NOMO-1 treated with DMSO at 0.1 percent for 48 hours (cell line): ENCODE results near the gene MACF1.
"Not testable (repeated sequence)": the region's sequence is repeated elsewhere in the genome, so short reads cannot be mapped to it uniquely, and the experiment has no call there.

Experiments used
- DNase-seq: peaks from one replicate; lab custom pipeline; 2025; ENCODE audit not compliant: unreplicated experiment; lab: John Stamatoyannopoulos, UW

Gene MACF1

GRCh38 chr1:39450041-39450440 is 245.5 kb downstream of the MACF1 start:
- not testable (repeated sequence) for DNase-seq

- DNase-seq = no peak
These were observed 246.6 kb downstream of the MACF1 start for GRCh38 chr1:39450956-39451606.

GRCh38 chr1:39452081-39452480 is 247.6 kb downstream of the MACF1 start:
- no peak for DNase-seq

GRCh38 chr1:39452540-39452939 is 248.0 kb downstream of the MACF1 start:
- DNase-seq = no peak

- DNase-seq = no peak
These were observed 249.1 kb downstream of the MACF1 start for GRCh38 chr1:39453603-39454002.

- no peak for DNase-seq
These were observed 254.5 kb downstream of the MACF1 start for GRCh38 chr1:39458991-39459390.

- no peak for DNase-seq
These were observed 257.6 kb downstream of the MACF1 start for GRCh38 chr1:39462074-39462473.

GRCh38 chr1:39466413-39467107 is 262.1 kb downstream of the MACF1 start:
- DNase-seq = no peak

- not testable (repeated sequence) for DNase-seq
These were observed 262.7 kb downstream of the MACF1 start for GRCh38 chr1:39467108-39467720.

- no peak for DNase-seq
These were observed 264.7 kb downstream of the MACF1 start for GRCh38 chr1:39469150-39469549.

GRCh38 chr1:39470040-39470439 is 265.5 kb downstream of the MACF1 start:
- DNase-seq = no peak

- no peak for DNase-seq
These were observed 268.3 kb downstream of the MACF1 start for GRCh38 chr1:39472826-39473225.

- no peak for DNase-seq
These were observed 268.8 kb downstream of the MACF1 start for GRCh38 chr1:39473324-39473723.

- DNase-seq = no peak
These were observed 270.3 kb downstream of the MACF1 start for GRCh38 chr1:39474810-39475209.

GRCh38 chr1:39475551-39475950 is 271.1 kb downstream of the MACF1 start:
- not testable (repeated sequence) for DNase-seq

- DNase-seq = no peak
These were observed 273.8 kb downstream of the MACF1 start for GRCh38 chr1:39478126-39478915.

GRCh38 chr1:39481289-39481688 is 276.8 kb downstream of the MACF1 start:
- no peak for DNase-seq

- DNase-seq = no peak
These were observed 278.8 kb downstream of the MACF1 start for GRCh38 chr1:39483276-39483675.

- no peak for DNase-seq
These were observed 280.1 kb downstream of the MACF1 start for GRCh38 chr1:39484564-39484963.

- no peak for DNase-seq
These were observed 280.7 kb downstream of the MACF1 start for GRCh38 chr1:39485046-39485803.
